H1 (cell line): ENCODE data around the gene CALY. TPM values are rescaled to one million over a fixed set of nuclear protein-coding genes. Genes with fewer than 3 reads are reported as not detected.

Source experiments
- ASH2L ChIP-seq: fragments of 200-600, 300-600 bp; sonication (generic); IDR thresholded peaks from one replicate; pipeline ENCODE4 v1.7.1; 2017; ENCODE audit warnings: low read length
- ATF3 ChIP-seq: IDR thresholded peaks from 2 replicates; pipeline ENCODE4 v1.6.1; 2011; ENCODE audit warnings: low read depth, mild to moderate bottlenecking, low read length; ENCODE audit not compliant: insufficient read depth
- CEBPB ChIP-seq: IDR thresholded peaks from 2 replicates; pipeline ENCODE4 v1.6.1; 2012; ENCODE audit warnings: low read depth, low read length
- CHD1 ChIP-seq: IDR thresholded peaks from 2 replicates; pipeline ENCODE4 v1.6.1; 2012; ENCODE audit warnings: low read depth, low read length, improper control_type of control experiment
- GTF2F1 ChIP-seq: IDR thresholded peaks from 2 replicates; pipeline ENCODE4 v1.6.1; 2012; ENCODE audit warnings: low read depth, low read length, improper control_type of control experiment, borderline replicate concordance
- HDAC6 ChIP-seq: IDR thresholded peaks from one replicate; pipeline ENCODE4 v1.7.1; 2012; ENCODE audit warnings: low read depth, mild to moderate bottlenecking, inconsistent platforms, low read length, moderate library complexity
- KDM5A ChIP-seq: fragments of 200-600 bp; IDR thresholded peaks from 2 replicates; pipeline ENCODE4 v1.7.1; 2012; ENCODE audit warnings: mild to moderate bottlenecking, low read length, inconsistent platforms, mixed read lengths
- RBBP5 ChIP-seq: IDR thresholded peaks from 2 replicates; pipeline ENCODE4 v1.7.1; 2012; ENCODE audit warnings: low read depth, mild to moderate bottlenecking, inconsistent platforms, low read length, moderate library complexity, borderline replicate concordance
- TBP ChIP-seq: IDR thresholded peaks from 2 replicates; pipeline ENCODE4 v1.6.1; 2011; ENCODE audit warnings: low read depth, low read length, improper control_type of control experiment
- polyA plus RNA-seq, 7 experiments: library from polyadenylated mRNA; depleted of rRNA in 3 of 7; stranded (reverse) in 5 of 7; unstranded in 2 of 7; fragments of >200 nt in 5 of 7; fragments of 200-250 nt in 2 of 7; gene quantifications; 1 replicate in 5 of 7; 2 replicates in 1 of 7; 4 replicates in 1 of 7; pipeline versions ENCODE4 v1.2.1 to v1.2.3, GENCODE V29; 2011 to 2013; ENCODE audit warnings: missing spikeins in 2 of 7, mixed read lengths in 2 of 7
- total RNA-seq: library from RNA; stranded (reverse); fragmentation: NEBNext Ultra II Directional; extraction: Animal tissue kit (Norgen Biotek cat#: 25700); gene quantifications from 2 replicates; pipeline ENCODE4 v1.2.1, GENCODE V29; 2021

Gene CALY
- total and polyA plus RNA-seq, 2 of the 8 experiments (the other 6 are each of a cell fraction or from before 2014, with no cell fraction given), result 1.3 to 1.5 TPM

GRCh38 chr10:133295426-133296320, 41.0 kb downstream of the CALY start (continued):
- TF ChIP-seq ATF3 (no peak), CEBPB (no peak), TBP (no peak), RBBP5 (no peak), HDAC6 (no peak), KDM5A (no peak), CHD1 (no peak), ASH2L (no peak), GTF2F1 (no peak)
- TF ChIP-seq, all 59 proteins: peak for 0
